Keratinocyte (primary cell): ENCODE results near the gene BOC. TPM values are rescaled to one million over a fixed set of nuclear protein-coding genes. Genes with fewer than 3 reads are reported as not detected.
A peak's percentile ranks its signal among the peaks of the same experiment; 100 is the strongest.

Experiments used
- DNase-seq: peaks from one replicate; pipeline ENCODE4 v3.0.0-alpha.2; 2011; ENCODE audit warnings: low read depth, missing footprints, low spot score
- FAIRE-seq: peaks from 2 replicates; lab custom pipeline; 2011; peaks lifted over from hg19 to GRCh38; lab: Jason Lieb, UNC
- H2AFZ ChIP-seq: 2 replicates; pipeline ENCODE4 v1.6.0; 2012; ENCODE audit warnings: low read length, control low read depth, inconsistent platforms; ENCODE audit not compliant: control insufficient read depth
- H3K27ac ChIP-seq: 2 replicates; pipeline ENCODE4 v1.5.1; 2011; ENCODE audit warnings: low read length; ENCODE audit not compliant: control insufficient read depth, insufficient read depth
- H3K27me3 ChIP-seq: 3 replicates; pipeline ENCODE4 v1.6.0; 2011; ENCODE audit warnings: low read length; ENCODE audit not compliant: control insufficient read depth, insufficient read depth; ENCODE audit errors: extremely low read depth
- H3K36me3 ChIP-seq, 2 experiments: 2 replicates in 1 of 2; 3 replicates in 1 of 2; pipeline ENCODE4 v1.5.1; 2011; ENCODE audit warnings: low read length in 2 of 2, mild to moderate bottlenecking in 1 of 2; ENCODE audit not compliant: control insufficient read depth in 2 of 2, insufficient read depth in 2 of 2; ENCODE audit errors: extremely low read depth in 1 of 2
- H3K4me1 ChIP-seq: 3 replicates; pipeline ENCODE4 v1.5.1; 2011; ENCODE audit warnings: low read length; ENCODE audit not compliant: control insufficient read depth, insufficient read depth; ENCODE audit errors: extremely low read depth
- H3K4me2 ChIP-seq: 3 replicates; pipeline ENCODE4 v1.6.0; 2011; ENCODE audit warnings: low read depth, low read length; ENCODE audit not compliant: control insufficient read depth, insufficient read depth; ENCODE audit errors: extremely low read depth
- H3K4me3 ChIP-seq, 3 experiments: fragments of 200-600 bp in 1 of 3; sonication (generic) in 1 of 3; 2 replicates in 2 of 3; 3 replicates in 1 of 3; pipeline ENCODE4 v1.5.1; 2011 to 2016; ENCODE audit warnings: low read length in 3 of 3, mild to moderate bottlenecking in 3 of 3, control low read depth in 2 of 3, inconsistent platforms in 1 of 3, low read depth in 1 of 3, mixed read lengths in 1 of 3, mixed run types in 1 of 3, moderate library complexity in 1 of 3; ENCODE audit not compliant: control insufficient read depth in 2 of 3, insufficient read depth in 2 of 3; ENCODE audit errors: extremely low read depth in 1 of 3
- H3K79me2 ChIP-seq: 2 replicates; pipeline ENCODE4 v1.6.0; 2012; ENCODE audit warnings: low read length; ENCODE audit not compliant: control insufficient read depth, insufficient read depth
- H3K9ac ChIP-seq: 3 replicates; pipeline ENCODE4 v1.6.0; 2011; ENCODE audit warnings: low read length; ENCODE audit not compliant: control insufficient read depth, insufficient read depth; ENCODE audit errors: extremely low read depth
- H3K9me1 ChIP-seq: 3 replicates; pipeline ENCODE4 v1.6.0; 2011; ENCODE audit warnings: low read length; ENCODE audit not compliant: control insufficient read depth, insufficient read depth; ENCODE audit errors: extremely low read depth
- H3K9me3 ChIP-seq: 2 replicates; pipeline ENCODE4 v1.5.1; 2012; ENCODE audit warnings: low read depth, low read length; ENCODE audit not compliant: control insufficient read depth
- H4K20me1 ChIP-seq: 3 replicates; pipeline ENCODE4 v1.6.0; 2011; ENCODE audit warnings: low read length; ENCODE audit not compliant: control insufficient read depth, insufficient read depth; ENCODE audit errors: extremely low read depth
- CTCF ChIP-seq, 3 experiments: IDR thresholded peaks in 1 of 3; conservative IDR thresholded peaks in 1 of 3; optimal IDR thresholded peaks in 1 of 3; 2 replicates in 2 of 3; 3 replicates in 1 of 3; pipeline versions ENCODE3 to v1.5.1; 2011; ENCODE audit warnings: low read length in 3 of 3, mild to moderate bottlenecking in 3 of 3, moderate library complexity in 2 of 3, control low read depth in 1 of 3, inconsistent platforms in 1 of 3; ENCODE audit not compliant: insufficient read depth in 2 of 3; ENCODE audit errors: extremely low read depth in 1 of 3
- EZH2 ChIP-seq: IDR thresholded peaks from one replicate; pipeline ENCODE4 v1.6.1; 2012; ENCODE audit warnings: inconsistent platforms, mild to moderate bottlenecking, low read length, moderate library complexity
- dilution Hi-C: fragments of 300-500 bp; cut with MboI; formaldehyde crosslinking; loops from one replicate; pipeline ENCODE4 v1.7.0; 2020; ENCODE audit warnings: low sequenced_read_pairs; ENCODE audit not compliant: extremely low pct_ligation_motif_present
- polyA plus RNA-seq, 5 experiments: library from polyadenylated mRNA; depleted of rRNA in 3 of 5; stranded (reverse) in 3 of 5; stranded (forward) in 1 of 5; unstranded in 1 of 5; fragments of >200 nt; gene quantifications; 1 replicate in 1 of 5; 2 replicates in 3 of 5; 3 replicates in 1 of 5; pipeline versions ENCODE4 v1.2.1 to v1.2.3, GENCODE V29; 2011 to 2012; ENCODE audit warnings: missing spikeins in 2 of 5, low read depth in 1 of 5, low replicate concordance in 1 of 5

Gene BOC
- polyA plus RNA-seq, 1 donor (not counting 4 experiments of a cell fraction or from before 2014, with no cell fraction given): 11.2 TPM

GRCh38 chr3:113262304-113262665, 50.9 kb downstream of the BOC start:
- no peak for TF ChIP-seq EZH2
- TF ChIP-seq CTCF (optimal IDR thresholded peaks at IDR 0.05 in 1 of 3, IDR thresholded peaks at IDR 0.05 in 1 of 3, conservative IDR thresholded peaks at IDR 0.05 in 1 of 3; ENCODE audit: extremely low read depth in 1 of 3, insufficient read depth in 2 of 3, low read length in 3 of 3): no peak
- Histone ChIP-seq H3K36me3 (no peaks in the 10 kb centered on the region), H3K9ac (no peak overlapping the region), H2AFZ (no peak overlapping the region), H3K4me1 (peaks cover 17% of the 10 kb centered on the region), H3K4me2 (peak overlapping the region; percentile 31), H3K27me3 (no peaks in the 10 kb centered on the region), H3K4me3 (no peak overlapping the region), H3K27ac (no peak overlapping the region), H3K9me1 (no peaks in the 10 kb centered on the region), H3K9me3 (peaks cover 2% of the 10 kb centered on the region), H3K79me2 (no peaks in the 10 kb centered on the region), H4K20me1 (no peaks in the 10 kb centered on the region)
- DNase-seq (no peak), FAIRE-seq (no peak)
- dilution Hi-C loops: no loop called here

- no peaks in the 10 kb centered on the region for H3K36me3 ChIP-seq
- peak; percentile 91 for FAIRE-seq
- dilution Hi-C loops: no loop called here
- TF ChIP-seq CTCF (optimal IDR thresholded peaks at IDR 0.05 in 1 of 3, IDR thresholded peaks at IDR 0.05 in 1 of 3, conservative IDR thresholded peaks at IDR 0.05 in 1 of 3; ENCODE audit: extremely low read depth in 1 of 3, insufficient read depth in 2 of 3, low read length in 3 of 3): no peak
- TF ChIP-seq EZH2: no peak
- H3K9me1 ChIP-seq: no peaks in the 10 kb centered on the region
- H3K27me3 ChIP-seq: no peaks in the 10 kb centered on the region
- no peaks in the 10 kb centered on the region for H3K79me2 ChIP-seq
- no peak overlapping the region for H3K27ac ChIP-seq
- peak overlapping the region; percentile 31 for H3K4me2 ChIP-seq
- peaks cover 17% of the 10 kb centered on the region for H3K4me1 ChIP-seq
- H3K4me3 ChIP-seq: no peak overlapping the region
- H3K9ac ChIP-seq: no peak overlapping the region
- peaks cover 2% of the 10 kb centered on the region for H3K9me3 ChIP-seq
- H2AFZ ChIP-seq: no peak overlapping the region
- no peaks in the 10 kb centered on the region for H4K20me1 ChIP-seq
- DNase-seq: no peak
Measured at GRCh38 chr3:113263020-113263419, 51.7 kb downstream of the BOC start.
